H9 (cell line): ENCODE measurements around the gene DENND4B. TPM values are rescaled to one million over a fixed set of nuclear protein-coding genes. Genes with fewer than 3 reads are reported as not detected.

Experiments
- DNase-seq: peaks from one replicate; pipeline ENCODE4 v3.0.0-alpha.2; 2017
- H2AFZ ChIP-seq: one replicate; pipeline ENCODE4 v1.6.1; 2013; ENCODE audit warnings: mild to moderate bottlenecking, low read length, control low read depth, moderate library complexity
- H2AK5ac ChIP-seq: 2 replicates; pipeline ENCODE4 v1.6.1; 2013; ENCODE audit warnings: low read length, control low read depth, mixed read lengths; ENCODE audit not compliant: insufficient read length
- H2BK120ac ChIP-seq: one replicate; pipeline ENCODE4 v1.6.1; 2013; ENCODE audit warnings: low read depth, mild to moderate bottlenecking, low read length, control low read depth, inconsistent platforms; ENCODE audit not compliant: poor library complexity, severe bottlenecking
- H2BK12ac ChIP-seq: 2 replicates; pipeline ENCODE4 v1.6.1; 2013; ENCODE audit warnings: low read length, control low read depth, mixed read lengths, low read depth; ENCODE audit not compliant: insufficient read length
- H2BK15ac ChIP-seq: 2 replicates; pipeline ENCODE4 v1.6.1; 2013; ENCODE audit warnings: low read depth, low read length, control low read depth
- H2BK20ac ChIP-seq: one replicate; pipeline ENCODE4 v1.6.1; 2013; ENCODE audit warnings: low read depth, mild to moderate bottlenecking, low read length, control low read depth, inconsistent platforms; ENCODE audit not compliant: poor library complexity, severe bottlenecking
- H2BK5ac ChIP-seq: 2 replicates; pipeline ENCODE4 v1.6.1; 2013; ENCODE audit warnings: low read length, control low read depth, mixed read lengths; ENCODE audit not compliant: insufficient read length
- H3K14ac ChIP-seq: 2 replicates; pipeline ENCODE4 v1.6.1; 2013; ENCODE audit warnings: low read length, control low read depth; ENCODE audit not compliant: insufficient read depth
- H3K18ac ChIP-seq: 2 replicates; pipeline ENCODE4 v1.6.1; 2013; ENCODE audit warnings: low read depth, mild to moderate bottlenecking, mixed read lengths, low read length, control low read depth; ENCODE audit not compliant: insufficient read length
- H3K23ac ChIP-seq: 2 replicates; pipeline ENCODE4 v1.6.1; 2013; ENCODE audit warnings: low read length, control low read depth, mixed read lengths, low read depth; ENCODE audit not compliant: insufficient read length
- H3K23me2 ChIP-seq: 2 replicates; pipeline ENCODE4 v1.6.1; 2013; ENCODE audit warnings: low read depth, mild to moderate bottlenecking, mixed read lengths, low read length, control low read depth; ENCODE audit not compliant: insufficient read length, poor library complexity, severe bottlenecking
- H3K27ac ChIP-seq: 2 replicates; pipeline ENCODE4 v1.5.1; 2013; ENCODE audit warnings: low read length, control low read depth, mixed read lengths, low read depth; ENCODE audit not compliant: insufficient read length
- H3K27me3 ChIP-seq: 2 replicates; pipeline ENCODE4 v1.6.1; 2013; ENCODE audit warnings: low read length, control low read depth, inconsistent platforms; ENCODE audit not compliant: insufficient read depth
- H3K4ac ChIP-seq: 2 replicates; pipeline ENCODE4 v1.6.1; 2013; ENCODE audit warnings: low read depth, mild to moderate bottlenecking, control low read depth, inconsistent platforms, low read length, moderate library complexity
- H3K4me1 ChIP-seq: 2 replicates; pipeline ENCODE4 v1.6.1; 2013; ENCODE audit warnings: low read length, control low read depth, inconsistent platforms; ENCODE audit not compliant: insufficient read depth
- H3K4me2 ChIP-seq: 2 replicates; pipeline ENCODE4 v1.6.1; 2013; ENCODE audit warnings: low read length, control low read depth, mixed read lengths; ENCODE audit not compliant: insufficient read length, insufficient read depth
- H3K56ac ChIP-seq: 2 replicates; pipeline ENCODE4 v1.6.1; 2013; ENCODE audit warnings: low read depth, mild to moderate bottlenecking, mixed read lengths, low read length, control low read depth; ENCODE audit not compliant: insufficient read length
- H3K79me1 ChIP-seq: 2 replicates; pipeline ENCODE4 v1.6.1; 2013; ENCODE audit warnings: low read depth, mild to moderate bottlenecking, moderate library complexity, low read length, control low read depth, inconsistent platforms; ENCODE audit not compliant: insufficient read depth, poor library complexity, severe bottlenecking
- H3K79me2 ChIP-seq: 2 replicates; pipeline ENCODE4 v1.6.1; 2013; ENCODE audit warnings: low read length, control low read depth, inconsistent platforms; ENCODE audit not compliant: insufficient read depth
- H3K9ac ChIP-seq: 2 replicates; pipeline ENCODE4 v1.6.1; 2013; ENCODE audit warnings: low read length, control low read depth, mixed read lengths; ENCODE audit not compliant: insufficient read length; ENCODE audit errors: extremely low read depth
- H3K9me3 ChIP-seq: one replicate; pipeline ENCODE4 v1.6.1; 2013; ENCODE audit warnings: low read depth, low read length, inconsistent platforms; ENCODE audit not compliant: control insufficient read depth
- H3T11ph ChIP-seq: one replicate; pipeline ENCODE4 v1.6.1; 2013; ENCODE audit warnings: mild to moderate bottlenecking, low read length, control low read depth, inconsistent platforms
- H4K20me1 ChIP-seq: one replicate; pipeline ENCODE4 v1.6.1; 2013; ENCODE audit not compliant: control insufficient read depth, insufficient read length, insufficient read depth
- H4K5ac ChIP-seq: 2 replicates; pipeline ENCODE4 v1.6.1; 2013; ENCODE audit warnings: low read depth, mild to moderate bottlenecking, mixed read lengths, low read length, control low read depth; ENCODE audit not compliant: insufficient read length
- H4K8ac ChIP-seq: replicated peaks from 2 replicates; pipeline ENCODE4 v1.6.1; 2013; ENCODE audit warnings: low read length, control low read depth, mixed read lengths, low read depth; ENCODE audit not compliant: insufficient read length
- H4K91ac ChIP-seq: 2 replicates; pipeline ENCODE4 v1.6.1; 2013; ENCODE audit warnings: low read depth, mild to moderate bottlenecking, moderate library complexity, mixed read lengths, low read length, control low read depth; ENCODE audit not compliant: insufficient read length
- H3K27ac Mint-ChIP-seq, 3 experiments: 2 replicates in 2 of 3; 3 replicates in 1 of 3; pipeline ENCODE4 v1.8.0; 2020 to 2021; ENCODE audit warnings: mixed read lengths in 3 of 3, mild to moderate bottlenecking in 1 of 3, moderate library complexity in 1 of 3
- H3K27me3 Mint-ChIP-seq: 2 replicates; pipeline ENCODE4 v1.8.0; 2021; ENCODE audit warnings: low read depth, mild to moderate bottlenecking, moderate library complexity, mixed read lengths
- H3K36me3 Mint-ChIP-seq, 3 experiments: 2 replicates in 2 of 3; 3 replicates in 1 of 3; pipeline ENCODE4 v1.8.0; 2020 to 2021; ENCODE audit warnings: low read depth in 3 of 3, mixed read lengths in 3 of 3; ENCODE audit not compliant: insufficient read depth in 1 of 3
- H3K4me1 Mint-ChIP-seq, 2 experiments: 2 replicates each; pipeline ENCODE4 v1.8.0; 2020; ENCODE audit warnings: mixed read lengths in 2 of 2
- H3K4me3 Mint-ChIP-seq, 2 experiments: 2 replicates in 1 of 2; 3 replicates in 1 of 2; pipeline ENCODE4 v1.8.0; 2020 to 2021; ENCODE audit warnings: mild to moderate bottlenecking in 2 of 2, mixed read lengths in 2 of 2, moderate library complexity in 1 of 2
- H3K9me3 Mint-ChIP-seq, 2 experiments: 2 replicates in 1 of 2; 3 replicates in 1 of 2; pipeline ENCODE4 v1.8.0; 2020; ENCODE audit warnings: mild to moderate bottlenecking in 2 of 2, mixed read lengths in 2 of 2, moderate library complexity in 1 of 2
- WGBS: extraction: QIAGEN DNeasy Blood & Tissue Kit; methylation state at CpG from one replicate; pipeline ENCODE4 v1.1.7; 2013; ENCODE audit warnings: missing lambda C conversion rate, low lambda C conversion rate, mixed read lengths; ENCODE audit not compliant: insufficient read length; ENCODE audit errors: extremely low coverage; 5-methylcytosine and 5-hydroxymethylcytosine counted together
- total RNA-seq: library from RNA; stranded (reverse); gene quantifications from 2 replicates; pipeline ENCODE4 v1.2.1, GENCODE V29; 2021
- TF ChIP-seq, protein P1 (sequence below): fragments of 200-600 bp; sonication (generic); conservative IDR thresholded peaks from 3 replicates; pipeline ENCODE4 v1.8.0; 2021; ENCODE audit warnings: antibody characterized with exemption, mild to moderate bottlenecking

DENND4B gene
- total RNA-seq, 1 experiment from 2014 or later: 84.6 TPM

- Histone ChIP-seq H3K23me2 (peaks cover 29% of the 10 kb centered on the region), H3K4ac (no peak overlapping the region), H2BK5ac (no peak overlapping the region), H3K9ac (peak overlapping the region; percentile 96), H2BK15ac (no peak overlapping the region), H2AFZ (no peak overlapping the region), H3K27me3 (no peaks in the 10 kb centered on the region), H4K91ac (no peak overlapping the region), H3K79me1 (peaks cover 15% of the 10 kb centered on the region), H4K8ac (no peak overlapping the region), H3K4me1 (no peaks in the 10 kb centered on the region), H2BK120ac (no peak overlapping the region), H2BK20ac (no peak overlapping the region), H3K79me2 (peaks cover 31% of the 10 kb centered on the region; the same call in 1 of the 2 replicates), H3K4me2 (peak overlapping the region; percentile 96), H4K20me1 (no peaks in the 10 kb centered on the region), H2AK5ac (no peak overlapping the region), H3K27ac (no peak overlapping the region), H4K5ac (no peak overlapping the region), H2BK12ac (no peak overlapping the region), H3T11ph (no peak overlapping the region), H3K18ac (no peak overlapping the region), H3K9me3 (no peaks in the 10 kb centered on the region), H3K23ac (no peak overlapping the region), H3K14ac (no peak overlapping the region), H3K56ac (no peak overlapping the region)
- H3K4me1 Mint-ChIP-seq: peaks cover 48 to 63% of the 10 kb centered on the region in 2 experiments
- DNase-seq: no peak
- TF ChIP-seq, protein P1, sequence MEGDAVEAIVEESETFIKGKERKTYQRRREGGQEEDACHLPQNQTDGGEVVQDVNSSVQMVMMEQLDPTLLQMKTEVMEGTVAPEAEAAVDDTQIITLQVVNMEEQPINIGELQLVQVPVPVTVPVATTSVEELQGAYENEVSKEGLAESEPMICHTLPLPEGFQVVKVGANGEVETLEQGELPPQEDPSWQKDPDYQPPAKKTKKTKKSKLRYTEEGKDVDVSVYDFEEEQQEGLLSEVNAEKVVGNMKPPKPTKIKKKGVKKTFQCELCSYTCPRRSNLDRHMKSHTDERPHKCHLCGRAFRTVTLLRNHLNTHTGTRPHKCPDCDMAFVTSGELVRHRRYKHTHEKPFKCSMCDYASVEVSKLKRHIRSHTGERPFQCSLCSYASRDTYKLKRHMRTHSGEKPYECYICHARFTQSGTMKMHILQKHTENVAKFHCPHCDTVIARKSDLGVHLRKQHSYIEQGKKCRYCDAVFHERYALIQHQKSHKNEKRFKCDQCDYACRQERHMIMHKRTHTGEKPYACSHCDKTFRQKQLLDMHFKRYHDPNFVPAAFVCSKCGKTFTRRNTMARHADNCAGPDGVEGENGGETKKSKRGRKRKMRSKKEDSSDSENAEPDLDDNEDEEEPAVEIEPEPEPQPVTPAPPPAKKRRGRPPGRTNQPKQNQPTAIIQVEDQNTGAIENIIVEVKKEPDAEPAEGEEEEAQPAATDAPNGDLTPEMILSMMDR: no peak
- H3K27me3 Mint-ChIP-seq: no peaks in the 10 kb centered on the region
- H3K36me3 Mint-ChIP-seq: peaks cover 33 to 40% (median 36%) of the 10 kb centered on the region in 3 experiments
- no CpG with 5 or more reads among the region's 4 CpGs for WGBS
- H3K4me3 Mint-ChIP-seq: peak overlapping the region; percentile 89 to 94
- H3K27ac Mint-ChIP-seq: peak overlapping the region; percentile 90 to 97 (median 92); a peak in 5 of 7 replicates
- H3K9me3 Mint-ChIP-seq: peaks cover 0 to 4% of the 10 kb centered on the region in 2 experiments; a peak in 2 of 5 replicates
Measured at GRCh38 chr1:153961421-153961820, 14.9 kb upstream of the DENND4B start.
